ENCODE measurements around the gene IGSF21. TPM values are rescaled to one million over a fixed set of nuclear protein-coding genes. Genes with fewer than 3 reads are reported as not detected.

Gene IGSF21
- total RNA-seq, 4 donors from 2014 or later: 0.11 to 2.6 (median 0.69) TPM

- Histone ChIP-seq H3K9me3 (no peaks in the 10 kb centered on the region), H3K27me3 (no peaks in the 10 kb centered on the region), H3K4me3 (replicated peaks in 1 of 3) (no peak overlapping the region), H3K36me3 (no peaks in the 10 kb centered on the region), H3K4me1 (no peaks in the 10 kb centered on the region), H3K27ac (no peak overlapping the region)
- intact Hi-C loops (cut with DNase I): no loop called here
- no peak for TF ChIP-seq POLR2A (IDR thresholded peaks at IDR 0.05)
- no peak for TF ChIP-seq CTCF (IDR thresholded peaks at IDR 0.05)
- no peak for DNase-seq
- WGBS, 2 donors: 63 to 65% methylated on average over 4 of the region's 4 CpGs
These were observed 94.6 kb downstream of the IGSF21 start for GRCh38 chr1:18201997-18202719.

- 89 to 93% methylated on average over 4 of the region's 4 CpGs for WGBS, 2 donors
- intact Hi-C loops (cut with DNase I): no loop called here
- H3K36me3 ChIP-seq: no peaks in the 10 kb centered on the region
- no peak overlapping the region for H3K4me3 ChIP-seq (replicated peaks in 1 of 3)
- DNase-seq: no peak
- no peaks in the 10 kb centered on the region for H3K9me3 ChIP-seq
- no peaks in the 10 kb centered on the region for H3K4me1 ChIP-seq
- no peak for TF ChIP-seq POLR2A (IDR thresholded peaks at IDR 0.05)
- no peak for TF ChIP-seq CTCF (IDR thresholded peaks at IDR 0.05)
- no peak overlapping the region for H3K27ac ChIP-seq
- H3K27me3 ChIP-seq: no peaks in the 10 kb centered on the region
These were observed 96.0 kb downstream of the IGSF21 start for GRCh38 chr1:18203645-18204044.

- WGBS, 2 donors: 40 to 44% methylated on average over 1 of the region's 1 CpG
- no peak for DNase-seq
- TF ChIP-seq POLR2A (IDR thresholded peaks at IDR 0.05) (no peak), CTCF (IDR thresholded peaks at IDR 0.05) (no peak)
- no peaks in the 10 kb centered on the region for H3K9me3 ChIP-seq
- no peaks in the 10 kb centered on the region for H3K36me3 ChIP-seq
- H3K4me1 ChIP-seq: no peaks in the 10 kb centered on the region
- no peak overlapping the region for H3K27ac ChIP-seq
- H3K4me3 ChIP-seq (replicated peaks in 1 of 3): no peak overlapping the region
- intact Hi-C loops (cut with DNase I): no loop called here
- H3K27me3 ChIP-seq: no peaks in the 10 kb centered on the region
These were observed 97.0 kb downstream of the IGSF21 start for GRCh38 chr1:18204575-18204974.

GRCh38 chr1:18205319-18205718 lies 97.7 kb downstream of the IGSF21 start:
- TF ChIP-seq POLR2A (IDR thresholded peaks at IDR 0.05) (no peak), CTCF (IDR thresholded peaks at IDR 0.05) (no peak)
- Histone ChIP-seq H3K27me3 (no peaks in the 10 kb centered on the region), H3K27ac (no peak overlapping the region), H3K4me3 (replicated peaks in 1 of 3) (no peak overlapping the region), H3K4me1 (no peaks in the 10 kb centered on the region), H3K36me3 (no peaks in the 10 kb centered on the region), H3K9me3 (no peaks in the 10 kb centered on the region)
- 25 to 35% methylated on average over 7 of the region's 7 CpGs for WGBS, 2 donors
- DNase-seq: no peak
- intact Hi-C loops (cut with DNase I): no loop called here

- intact Hi-C loops (cut with DNase I): no loop called here
- no peak overlapping the region for H3K4me3 ChIP-seq (replicated peaks in 1 of 3)
- no peak for DNase-seq
- no peaks in the 10 kb centered on the region for H3K9me3 ChIP-seq
- H3K27ac ChIP-seq: no peak overlapping the region
- no peaks in the 10 kb centered on the region for H3K36me3 ChIP-seq
- WGBS, 2 donors: 74 to 84% methylated on average over 6 to 8 of the region's 8 CpGs
- no peaks in the 10 kb centered on the region for H3K27me3 ChIP-seq
- no peaks in the 10 kb centered on the region for H3K4me1 ChIP-seq
- TF ChIP-seq POLR2A (IDR thresholded peaks at IDR 0.05) (no peak), CTCF (IDR thresholded peaks at IDR 0.05) (no peak)
These were observed 104.2 kb downstream of the IGSF21 start for GRCh38 chr1:18211764-18212163.

All from thyroid gland (tissue), 4 donors.